Measurements from ENCODE around the gene CCDC92. TPM values are rescaled to one million over a fixed set of nuclear protein-coding genes. Genes with fewer than 3 reads are reported as not detected.

The CCDC92 gene
- total RNA-seq, 1 experiment from 2014 or later = 32.3 TPM

- Mint-ChIP-seq H3K27ac (ENCODE audit: low read depth, unreplicated experiment) (no peak overlapping the region), H3K36me3 (ENCODE audit: insufficient read depth, unreplicated experiment) (peaks cover 42% of the 10 kb centered on the region), H3K4me3 (ENCODE audit: unreplicated experiment) (no peak overlapping the region), H3K27me3 (ENCODE audit: insufficient read depth, unreplicated experiment) (no peaks in the 10 kb centered on the region), H3K4me1 (ENCODE audit: insufficient read depth, unreplicated experiment) (peaks cover 1% of the 10 kb centered on the region), H3K9me3 (ENCODE audit: unreplicated experiment) (no peaks in the 10 kb centered on the region)
- ChIA-PET CTCF (interaction anchor here (0.6 to 1.5 kb wide), 6 partner anchors 16 to 1168 kb away, joined by 3 to 8 read pairs (median 4); no protein-coding TSS in a partner anchor), POLR2A (interaction anchor here (0.6 to 0.8 kb wide), 2 partner anchors 49 to 385 kb away, joined by 3 read pairs; no protein-coding TSS in a partner anchor)
- DNase-seq (ENCODE audit: unreplicated experiment) = no peak
- no peak for TF ChIP-seq CTCF (IDR thresholded peaks at IDR 0.05; ENCODE audit: unreplicated experiment)
- BruUV-seq (replicated peaks) = no TSS peak
- intact Hi-C loops (cut with micrococcal nuclease) = no loop called here
Observed at GRCh38 chr12:124015494-124016461, 43.1 kb upstream of the CCDC92 start.

GRCh38 chr12:124013073-124013472, 40.4 kb upstream of the CCDC92 start:
- ChIA-PET POLR2A (interaction anchor here (0.7 kb wide), 1 partner anchor 276 kb away, joined by 3 read pairs; no protein-coding TSS in a partner anchor), CTCF (interaction anchor here (0.5 to 0.9 kb wide), 2 partner anchors 68 to 759 kb away, joined by 3 read pairs; no protein-coding TSS in a partner anchor)
- Mint-ChIP-seq H3K4me1 (ENCODE audit: insufficient read depth, unreplicated experiment) (peaks cover 13% of the 10 kb centered on the region), H3K9me3 (ENCODE audit: unreplicated experiment) (no peaks in the 10 kb centered on the region), H3K27me3 (ENCODE audit: insufficient read depth, unreplicated experiment) (no peaks in the 10 kb centered on the region), H3K36me3 (ENCODE audit: insufficient read depth, unreplicated experiment) (peaks cover 45% of the 10 kb centered on the region), H3K4me3 (ENCODE audit: unreplicated experiment) (no peak overlapping the region), H3K27ac (ENCODE audit: low read depth, unreplicated experiment) (no peak overlapping the region)
- BruUV-seq (replicated peaks) = no TSS peak
- intact Hi-C loops (cut with micrococcal nuclease) = no loop called here
- TF ChIP-seq CTCF (IDR thresholded peaks at IDR 0.05; ENCODE audit: unreplicated experiment) = no peak
- DNase-seq (ENCODE audit: unreplicated experiment) = no peak

GRCh38 chr12:124011435-124012115, 38.9 kb upstream of the CCDC92 start:
- Mint-ChIP-seq H3K36me3 (ENCODE audit: insufficient read depth, unreplicated experiment) (peaks cover 48% of the 10 kb centered on the region), H3K27ac (ENCODE audit: low read depth, unreplicated experiment) (no peak overlapping the region), H3K4me1 (ENCODE audit: insufficient read depth, unreplicated experiment) (peaks cover 20% of the 10 kb centered on the region), H3K9me3 (ENCODE audit: unreplicated experiment) (no peaks in the 10 kb centered on the region), H3K27me3 (ENCODE audit: insufficient read depth, unreplicated experiment) (no peaks in the 10 kb centered on the region), H3K4me3 (ENCODE audit: unreplicated experiment) (no peak overlapping the region)
- ChIA-PET CTCF (interaction anchor here (0.6 to 1.7 kb wide), 2 partner anchors 11 to 774 kb away, joined by 3 to 5 read pairs; no protein-coding TSS in a partner anchor), POLR2A (no interaction called here)
- no TSS peak for BruUV-seq (replicated peaks)
- DNase-seq (ENCODE audit: unreplicated experiment) = no peak
- TF ChIP-seq CTCF (IDR thresholded peaks at IDR 0.05; ENCODE audit: unreplicated experiment) = no peak
- intact Hi-C loops (cut with micrococcal nuclease) = no loop called here

GRCh38 chr12:124010687-124011086, 38.1 kb upstream of the CCDC92 start:
- DNase-seq (ENCODE audit: unreplicated experiment) = no peak
- CTCF ChIA-PET = interaction anchor here (1.7 kb wide), 1 partner anchor 10 kb away, joined by 5 read pairs; no protein-coding TSS in a partner anchor
- Mint-ChIP-seq H3K9me3 (ENCODE audit: unreplicated experiment) (no peaks in the 10 kb centered on the region), H3K27me3 (ENCODE audit: insufficient read depth, unreplicated experiment) (no peaks in the 10 kb centered on the region), H3K36me3 (ENCODE audit: insufficient read depth, unreplicated experiment) (peaks cover 57% of the 10 kb centered on the region), H3K27ac (ENCODE audit: low read depth, unreplicated experiment) (peak overlapping the region; percentile 46), H3K4me1 (ENCODE audit: insufficient read depth, unreplicated experiment) (peaks cover 20% of the 10 kb centered on the region), H3K4me3 (ENCODE audit: unreplicated experiment) (no peak overlapping the region)
- intact Hi-C loops (cut with micrococcal nuclease) = no loop called here
- no TSS peak for BruUV-seq (replicated peaks)
- no peak for TF ChIP-seq CTCF (IDR thresholded peaks at IDR 0.05; ENCODE audit: unreplicated experiment)
- POLR2A ChIA-PET = interaction anchor here (0.6 kb wide), 1 partner anchor 53 kb away, joined by 3 read pairs; no protein-coding TSS in a partner anchor

Data from MCF 10A (cell line).